Gastrocnemius medialis (tissue), 4 donors: ENCODE data around the gene PUM1.

Source experiments
- POLR2A ChIP-seq, 2 donors: fragments of 450-650 bp; IDR thresholded peaks; one replicate each; pipeline ENCODE4 v1.6.1; 2017; ENCODE audit warnings: antibody characterized with exemption in 2 of 2, mild to moderate bottlenecking in 2 of 2, moderate library complexity in 2 of 2
- TF ChIP-seq, protein P1 (sequence below), 5 experiments: fragments of 450-650 bp in 3 of 5; fragments of 200-600 bp in 2 of 5; sonication (generic) in 2 of 5; IDR thresholded peaks in 4 of 5; conservative IDR thresholded peaks in 1 of 5; 1 replicate in 4 of 5; 2 replicates in 1 of 5; pipeline ENCODE4 v1.5.1; 2016 to 2019; ENCODE audit warnings: antibody characterized with exemption in 5 of 5, mild to moderate bottlenecking in 3 of 5, moderate library complexity in 3 of 5

DNA sequence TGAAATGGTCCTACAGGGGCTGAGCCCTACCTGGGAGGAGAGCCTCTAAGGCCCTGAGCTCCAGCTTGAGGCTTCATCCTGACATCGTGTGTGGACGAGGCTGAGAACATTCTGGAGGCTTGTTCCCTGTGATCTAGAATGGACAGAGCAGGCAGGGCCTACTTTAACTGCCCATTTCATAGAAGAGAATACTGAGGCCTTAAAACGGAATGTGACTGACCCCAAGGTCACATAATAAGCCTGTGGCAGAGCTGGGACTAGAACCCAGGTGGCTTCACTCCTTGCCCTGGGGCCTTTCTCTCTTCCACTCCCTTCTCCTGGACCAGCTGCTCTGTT, 151.0 kb downstream of the PUM1 start:
- TF ChIP-seq POLR2A (IDR thresholded peaks at IDR 0.05): no peak
- TF ChIP-seq, protein P1, sequence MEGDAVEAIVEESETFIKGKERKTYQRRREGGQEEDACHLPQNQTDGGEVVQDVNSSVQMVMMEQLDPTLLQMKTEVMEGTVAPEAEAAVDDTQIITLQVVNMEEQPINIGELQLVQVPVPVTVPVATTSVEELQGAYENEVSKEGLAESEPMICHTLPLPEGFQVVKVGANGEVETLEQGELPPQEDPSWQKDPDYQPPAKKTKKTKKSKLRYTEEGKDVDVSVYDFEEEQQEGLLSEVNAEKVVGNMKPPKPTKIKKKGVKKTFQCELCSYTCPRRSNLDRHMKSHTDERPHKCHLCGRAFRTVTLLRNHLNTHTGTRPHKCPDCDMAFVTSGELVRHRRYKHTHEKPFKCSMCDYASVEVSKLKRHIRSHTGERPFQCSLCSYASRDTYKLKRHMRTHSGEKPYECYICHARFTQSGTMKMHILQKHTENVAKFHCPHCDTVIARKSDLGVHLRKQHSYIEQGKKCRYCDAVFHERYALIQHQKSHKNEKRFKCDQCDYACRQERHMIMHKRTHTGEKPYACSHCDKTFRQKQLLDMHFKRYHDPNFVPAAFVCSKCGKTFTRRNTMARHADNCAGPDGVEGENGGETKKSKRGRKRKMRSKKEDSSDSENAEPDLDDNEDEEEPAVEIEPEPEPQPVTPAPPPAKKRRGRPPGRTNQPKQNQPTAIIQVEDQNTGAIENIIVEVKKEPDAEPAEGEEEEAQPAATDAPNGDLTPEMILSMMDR (IDR thresholded peaks at IDR 0.05 in 4 of 5, conservative IDR thresholded peaks at IDR 0.05 in 1 of 5): no peak
